OCI-LY1 (cell line): Measurements from ENCODE around the gene TTC39C.
"Not testable (repeated sequence)": the region's sequence is repeated elsewhere in the genome, so short reads cannot be mapped to it uniquely, and the experiment has no call there.

ENCODE experiments used
- CTCF ChIP-seq: fragments of 200-600 bp; sonication (generic), shearing (Covaris generic); IDR thresholded peaks from 2 replicates; pipeline ENCODE4 v1.5.1; 2017; ENCODE audit warnings: mild to moderate bottlenecking, antibody characterized with exemption, low read length, moderate library complexity, mixed read lengths
- EZH2 ChIP-seq: fragments of 200-600 bp; sonication (generic), shearing (Covaris generic); IDR thresholded peaks from 2 replicates; pipeline ENCODE4 v1.8.0; 2017; ENCODE audit warnings: borderline replicate concordance, mixed run types, mild to moderate bottlenecking, antibody characterized with exemption, low read length, moderate library complexity, mixed read lengths

GRCh38 chr18:24074757-24075156 lies 60.2 kb downstream of the TTC39C start:
- TF ChIP-seq CTCF, EZH2: not testable (repeated sequence)
